NCI-H146 treated with DMSO at 0.1 percent for 48 hours (cell line): ENCODE measurements around the gene ABHD17A.

Source experiments
- DNase-seq: peaks from one replicate; lab custom pipeline; 2025; ENCODE audit not compliant: unreplicated experiment; lab: John Stamatoyannopoulos, UW

The ABHD17A gene

GRCh38 chr19:1885398-1886119 is at the start of gene ABHD17A:
ABHD17A (minus strand) TSS chr19:1885496; CDS start chr19:1881566, 3,930 bp downstream.
- peak; percentile 45 for DNase-seq

DNA sequence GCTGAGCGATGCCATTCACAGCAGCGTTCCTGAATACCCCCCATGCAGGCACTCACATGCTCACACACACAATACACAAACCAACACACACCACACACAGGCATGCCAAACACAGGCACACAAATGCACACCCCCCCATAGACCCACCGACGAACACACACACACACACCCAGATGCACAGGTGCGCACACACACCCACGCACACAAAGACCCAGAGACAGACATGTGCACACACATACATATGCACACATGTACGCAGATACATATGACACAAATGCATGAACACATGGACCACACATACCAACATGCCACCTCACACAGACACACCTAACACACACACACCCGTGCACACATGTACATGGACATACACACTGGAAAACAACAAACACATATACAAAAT is 48.6 kb upstream of the ABHD17A start:
- no peak for DNase-seq

DNA sequence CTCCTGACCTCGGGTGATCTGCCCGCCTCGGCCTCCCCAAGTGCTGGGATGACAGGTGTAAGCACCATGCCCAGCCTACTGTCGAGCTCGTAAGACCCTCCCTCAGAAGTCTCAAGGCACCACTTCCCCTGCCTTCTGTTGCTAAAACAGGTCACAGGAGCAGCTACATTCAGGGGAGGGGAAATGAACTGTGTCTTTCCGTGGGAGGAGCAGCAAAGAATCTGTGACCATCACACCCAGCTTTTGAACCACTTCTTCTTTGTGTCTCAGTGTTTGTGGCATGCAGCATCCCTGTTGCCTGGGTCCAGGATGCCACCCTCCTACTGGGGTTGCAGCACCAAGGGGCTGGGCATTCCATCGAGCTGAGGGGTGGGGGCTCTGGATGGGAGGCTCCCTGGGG is 47.9 kb upstream of the ABHD17A start:
- no peak for DNase-seq

GRCh38 chr19:1932395-1932794 is 47.1 kb upstream of the ABHD17A start:
- no peak for DNase-seq

GRCh38 chr19:1931445-1931844 is 46.1 kb upstream of the ABHD17A start:
- no peak for DNase-seq

DNA sequence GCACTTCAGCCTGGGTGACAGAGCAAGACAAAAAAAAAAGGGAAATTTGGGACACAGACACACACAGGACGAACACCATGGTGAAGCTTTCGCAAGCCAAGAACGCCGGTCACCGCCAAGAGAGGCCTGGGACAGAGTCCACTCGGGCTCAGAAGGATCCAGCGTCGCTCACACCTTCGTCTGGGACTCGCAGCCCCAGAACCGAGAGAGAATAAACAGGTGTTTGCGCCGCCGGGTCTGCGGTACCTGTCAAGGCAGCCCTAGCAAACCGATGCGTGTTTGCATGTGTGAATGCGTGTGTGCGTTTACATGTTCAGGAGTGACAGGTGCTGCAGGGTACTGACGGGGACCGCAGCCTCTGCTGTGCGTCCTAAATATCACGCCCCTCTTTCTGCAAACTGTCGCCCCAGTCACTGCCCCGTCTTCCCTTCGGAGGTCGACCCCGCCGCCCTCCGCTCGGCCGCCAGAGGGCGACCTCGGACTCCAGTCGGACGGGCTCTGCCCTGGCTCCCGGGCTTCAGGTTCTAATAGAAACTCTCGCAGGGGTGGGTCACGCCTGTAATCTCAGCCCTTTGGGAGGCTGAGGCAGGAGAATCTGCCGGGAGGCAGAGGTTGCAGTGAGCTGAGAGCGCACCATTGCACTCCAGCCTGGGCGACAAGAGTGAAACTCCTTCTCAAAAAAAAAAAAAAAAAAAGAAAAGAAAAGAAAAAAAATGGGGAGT is 43.9 kb upstream of the ABHD17A start:
- peak; percentile 11 for DNase-seq

DNA sequence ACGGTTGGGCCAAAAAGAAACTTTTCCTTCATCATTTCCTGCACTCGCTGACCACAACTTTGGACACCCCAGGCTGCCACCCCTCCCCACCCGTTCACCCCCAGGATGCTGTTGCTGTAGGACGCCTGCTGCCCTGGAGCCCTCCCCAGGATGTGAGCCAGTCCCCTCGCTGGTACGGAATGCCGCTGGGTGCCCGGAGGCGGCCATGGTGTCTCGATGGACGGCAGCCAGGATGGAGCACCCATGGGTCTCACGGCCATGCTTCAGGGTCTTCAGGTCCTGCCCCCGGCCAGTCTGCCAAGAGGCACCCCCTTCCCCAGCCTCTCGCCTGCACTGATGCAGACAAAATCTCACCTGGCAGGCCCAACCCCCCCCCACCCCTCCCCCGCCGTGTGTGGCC is 40.2 kb upstream of the ABHD17A start:
- DNase-seq: no peak

- no peak for DNase-seq
These were observed 39.1 kb upstream of the ABHD17A start for GRCh38 chr19:1924320-1924961.

- DNase-seq: no peak
These were observed 38.0 kb upstream of the ABHD17A start for GRCh38 chr19:1923319-1923718.

DNA sequence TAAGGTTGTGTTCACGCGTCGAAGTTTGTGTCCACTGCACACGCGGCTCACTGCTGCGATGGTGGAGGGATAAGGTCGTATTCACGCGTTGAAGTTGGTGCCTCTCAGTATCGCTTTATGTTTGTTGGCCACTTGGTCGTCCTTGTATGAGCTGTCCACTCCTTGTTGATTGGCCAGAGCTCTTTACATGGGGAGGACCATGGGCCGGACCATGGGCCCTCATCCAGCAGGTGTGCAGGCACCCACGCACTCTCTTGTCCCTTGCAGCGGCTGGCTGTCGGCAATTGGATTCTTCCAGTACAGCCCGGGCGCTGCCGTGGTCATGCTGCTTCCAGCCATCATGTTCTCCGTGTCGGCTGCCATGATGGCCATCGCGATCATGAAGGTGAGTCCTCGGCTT is 37.5 kb upstream of the ABHD17A start:
- DNase-seq: no peak

- no peak for DNase-seq
These were observed 36.5 kb upstream of the ABHD17A start for GRCh38 chr19:1921825-1922224.

GRCh38 chr19:1921326-1921725 is 36.0 kb upstream of the ABHD17A start:
- no peak for DNase-seq

GRCh38 chr19:1920644-1921043 is 35.3 kb upstream of the ABHD17A start:
- no peak for DNase-seq

DNA sequence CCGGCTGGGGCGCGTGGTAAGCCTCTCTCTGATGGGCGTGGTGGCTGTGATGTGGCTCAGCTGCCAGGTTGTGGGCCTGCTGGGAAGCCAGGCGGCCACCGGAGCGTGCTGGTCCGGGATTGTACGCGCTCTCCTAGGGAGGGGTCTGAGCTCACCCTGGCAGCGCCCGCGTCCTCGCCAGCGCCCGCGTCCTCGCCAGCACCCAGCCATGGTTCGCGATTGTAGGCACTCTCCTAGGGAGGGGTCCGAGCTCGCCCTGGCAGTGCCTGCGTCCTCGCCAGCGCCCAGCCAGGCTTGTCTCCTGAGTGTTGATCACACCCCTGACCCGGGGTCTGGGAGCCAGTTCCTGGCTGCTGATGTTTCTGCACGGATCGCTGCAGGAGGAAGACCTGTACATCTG is 33.7 kb upstream of the ABHD17A start:
- DNase-seq: no peak

GRCh38 chr19:1917926-1918325 is 32.6 kb upstream of the ABHD17A start:
- no peak for DNase-seq

DNA sequence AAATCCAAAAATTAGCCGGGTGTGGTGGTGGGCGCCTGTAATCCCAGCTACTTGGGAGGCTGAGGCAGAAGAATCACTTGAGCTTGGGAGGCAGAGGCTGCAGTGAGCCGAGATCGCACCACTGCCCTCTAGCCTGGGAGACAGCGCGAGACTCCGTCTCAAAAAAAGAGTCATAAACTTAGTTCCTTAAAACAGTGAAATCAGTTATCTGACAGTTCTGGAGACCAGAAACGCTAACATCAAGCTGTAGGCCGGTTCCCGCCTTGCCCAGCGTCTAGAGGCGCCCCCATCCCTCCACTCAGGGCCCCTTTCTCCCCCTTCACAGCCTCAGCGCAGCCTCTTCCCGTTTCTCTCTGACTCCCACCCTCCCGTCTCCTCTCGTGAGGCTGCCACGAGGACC is 31.9 kb upstream of the ABHD17A start:
- no peak for DNase-seq

GRCh38 chr19:1914826-1915341 is 29.6 kb upstream of the ABHD17A start:
- no peak for DNase-seq

DNA sequence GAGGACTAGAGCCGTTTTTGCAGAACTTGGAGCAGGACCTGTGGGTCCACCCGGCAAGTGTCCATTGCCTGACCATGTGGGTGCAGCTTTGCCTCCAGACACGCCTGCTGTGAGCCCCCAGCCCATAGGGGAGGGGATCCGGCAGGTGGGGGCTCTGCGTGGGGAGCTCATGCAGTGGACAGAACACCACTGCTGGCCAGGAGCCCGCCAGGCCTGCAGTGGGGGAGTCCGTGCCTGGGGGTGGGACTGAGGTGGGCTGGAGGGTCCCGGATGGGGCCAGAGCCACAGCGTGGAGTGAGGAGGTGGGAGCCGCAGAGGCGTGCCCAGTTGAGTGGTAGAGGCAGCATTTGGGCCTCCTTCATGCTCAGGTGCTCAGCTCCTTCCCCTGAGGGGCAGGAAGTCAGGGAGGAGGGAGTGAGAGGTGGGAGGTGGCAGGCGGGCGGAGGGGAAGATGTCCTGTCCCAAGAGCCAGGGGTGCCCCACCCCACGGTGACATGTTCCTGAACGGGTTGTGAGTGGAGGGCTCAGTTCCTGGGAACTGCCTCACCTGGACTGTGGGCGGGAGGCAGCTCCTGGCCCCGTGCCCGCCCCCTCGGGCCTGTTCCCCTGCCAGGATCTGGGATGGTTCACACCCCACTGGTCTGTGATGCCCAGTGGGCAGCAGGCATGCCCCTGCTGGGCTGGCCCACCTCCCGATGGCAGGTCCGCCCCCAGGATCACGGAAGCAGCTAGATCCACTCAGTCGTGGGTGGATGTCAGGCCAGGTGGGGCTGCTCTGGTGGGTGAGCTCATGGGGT is 28.7 kb upstream of the ABHD17A start:
- DNase-seq: no peak

DNA sequence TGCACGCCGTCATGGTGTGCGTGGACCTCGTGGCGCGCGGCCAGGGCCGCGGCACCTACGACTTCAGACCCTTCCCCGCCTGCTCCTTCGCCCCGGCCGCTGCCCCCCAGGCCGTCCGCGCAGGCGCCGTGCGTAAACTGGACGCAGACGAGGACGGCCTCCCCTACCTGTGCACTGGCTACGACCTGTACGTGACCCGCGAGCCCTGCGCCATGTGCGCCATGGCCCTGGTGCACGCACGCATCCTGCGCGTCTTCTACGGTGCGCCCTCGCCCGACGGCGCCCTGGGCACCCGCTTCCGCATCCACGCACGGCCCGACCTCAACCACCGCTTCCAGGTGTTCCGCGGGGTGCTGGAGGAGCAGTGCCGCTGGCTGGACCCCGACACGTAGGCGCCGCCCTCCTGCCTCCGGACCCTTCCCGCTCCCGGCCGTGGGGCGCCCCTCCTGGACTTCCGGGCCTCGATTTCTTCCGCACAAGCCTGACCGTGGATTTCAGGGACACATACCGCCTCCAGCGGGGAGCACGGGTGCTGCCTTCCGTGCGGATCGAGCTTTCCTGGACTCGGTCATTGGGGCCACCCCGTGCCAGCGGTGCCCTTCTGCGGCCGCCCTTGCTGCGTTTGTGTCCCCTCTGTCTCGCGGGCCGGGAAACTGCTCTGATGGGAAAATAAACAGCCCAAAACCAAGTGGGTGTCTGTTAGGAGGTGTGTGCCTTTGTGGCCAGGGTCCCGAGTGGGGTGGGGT is 27.6 kb upstream of the ABHD17A start:
- DNase-seq: no peak

DNA sequence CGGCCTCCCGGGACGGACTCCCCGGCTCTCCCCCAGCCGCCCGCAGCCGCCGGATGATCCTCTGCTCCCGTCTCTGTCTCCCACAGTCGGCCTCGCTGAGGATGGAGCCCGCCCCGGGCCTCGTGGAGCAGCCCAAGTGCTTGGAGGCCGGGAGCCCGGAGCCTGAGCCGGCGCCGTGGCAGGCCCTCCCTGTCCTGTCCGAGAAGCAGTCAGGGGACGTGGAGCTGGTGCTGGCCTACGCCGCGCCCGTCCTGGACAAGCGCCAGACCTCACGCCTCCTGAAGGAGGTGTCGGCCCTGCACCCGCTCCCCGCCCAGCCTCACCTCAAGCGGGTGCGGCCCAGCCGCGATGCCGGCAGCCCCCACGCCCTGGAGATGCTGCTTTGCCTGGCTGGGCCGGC is 26.7 kb upstream of the ABHD17A start:
- DNase-seq: no peak
